LNCAP (cell line): ENCODE results near the gene DYRK1A.

Experiments
- TF ChIP-seq, protein P1 (sequence below): fragments of 450-650 bp; IDR thresholded peaks from 2 replicates; pipeline ENCODE4 v1.5.1; 2017; ENCODE audit warnings: mild to moderate bottlenecking

The DYRK1A gene

DNA sequence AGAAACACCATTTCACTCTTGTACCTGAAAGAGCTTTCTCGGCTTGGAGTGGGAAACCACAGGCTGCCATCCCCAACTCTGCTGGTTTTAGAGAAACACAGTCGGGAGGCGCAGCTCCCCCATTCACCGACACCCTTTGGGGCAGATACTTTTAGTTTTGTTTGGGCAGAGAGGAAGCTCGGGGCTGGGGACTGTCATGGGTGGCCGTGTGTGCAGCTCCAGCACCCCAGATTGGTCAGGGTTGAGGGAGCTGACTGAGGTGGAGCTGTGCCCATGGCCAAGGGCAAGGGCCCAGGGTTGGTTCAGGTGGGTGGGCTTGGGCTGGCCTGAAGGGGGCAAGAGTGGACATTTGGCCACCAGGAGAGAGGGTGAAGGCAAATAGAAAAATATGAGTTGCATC, 163.1 kb downstream of the DYRK1A start:
- TF ChIP-seq, protein P1, sequence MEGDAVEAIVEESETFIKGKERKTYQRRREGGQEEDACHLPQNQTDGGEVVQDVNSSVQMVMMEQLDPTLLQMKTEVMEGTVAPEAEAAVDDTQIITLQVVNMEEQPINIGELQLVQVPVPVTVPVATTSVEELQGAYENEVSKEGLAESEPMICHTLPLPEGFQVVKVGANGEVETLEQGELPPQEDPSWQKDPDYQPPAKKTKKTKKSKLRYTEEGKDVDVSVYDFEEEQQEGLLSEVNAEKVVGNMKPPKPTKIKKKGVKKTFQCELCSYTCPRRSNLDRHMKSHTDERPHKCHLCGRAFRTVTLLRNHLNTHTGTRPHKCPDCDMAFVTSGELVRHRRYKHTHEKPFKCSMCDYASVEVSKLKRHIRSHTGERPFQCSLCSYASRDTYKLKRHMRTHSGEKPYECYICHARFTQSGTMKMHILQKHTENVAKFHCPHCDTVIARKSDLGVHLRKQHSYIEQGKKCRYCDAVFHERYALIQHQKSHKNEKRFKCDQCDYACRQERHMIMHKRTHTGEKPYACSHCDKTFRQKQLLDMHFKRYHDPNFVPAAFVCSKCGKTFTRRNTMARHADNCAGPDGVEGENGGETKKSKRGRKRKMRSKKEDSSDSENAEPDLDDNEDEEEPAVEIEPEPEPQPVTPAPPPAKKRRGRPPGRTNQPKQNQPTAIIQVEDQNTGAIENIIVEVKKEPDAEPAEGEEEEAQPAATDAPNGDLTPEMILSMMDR, result no peak

DNA sequence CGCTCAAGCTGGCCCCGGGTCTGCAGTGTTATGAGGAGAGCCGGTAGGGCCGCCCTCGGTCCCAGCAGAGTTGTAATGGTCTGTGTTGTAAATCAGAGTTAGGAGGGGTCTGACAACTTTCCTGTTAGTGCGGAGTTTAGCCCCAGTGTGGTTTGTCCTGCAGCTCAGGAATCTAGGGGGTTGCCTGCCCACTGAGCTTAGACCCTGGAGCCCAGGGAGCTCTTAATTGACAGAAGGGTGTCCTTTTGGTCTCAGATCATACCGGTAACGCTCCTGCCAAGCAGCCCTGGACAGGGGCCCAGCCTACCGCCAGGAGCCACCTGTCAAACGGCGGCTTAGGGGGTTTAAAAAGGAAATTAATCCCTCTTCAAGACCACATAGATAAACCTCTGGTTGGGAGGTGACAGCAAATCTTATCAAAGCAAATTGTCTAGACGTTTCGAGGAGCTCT, 164.4 kb downstream of the DYRK1A start:
- TF ChIP-seq, protein P1, result no peak

DNA sequence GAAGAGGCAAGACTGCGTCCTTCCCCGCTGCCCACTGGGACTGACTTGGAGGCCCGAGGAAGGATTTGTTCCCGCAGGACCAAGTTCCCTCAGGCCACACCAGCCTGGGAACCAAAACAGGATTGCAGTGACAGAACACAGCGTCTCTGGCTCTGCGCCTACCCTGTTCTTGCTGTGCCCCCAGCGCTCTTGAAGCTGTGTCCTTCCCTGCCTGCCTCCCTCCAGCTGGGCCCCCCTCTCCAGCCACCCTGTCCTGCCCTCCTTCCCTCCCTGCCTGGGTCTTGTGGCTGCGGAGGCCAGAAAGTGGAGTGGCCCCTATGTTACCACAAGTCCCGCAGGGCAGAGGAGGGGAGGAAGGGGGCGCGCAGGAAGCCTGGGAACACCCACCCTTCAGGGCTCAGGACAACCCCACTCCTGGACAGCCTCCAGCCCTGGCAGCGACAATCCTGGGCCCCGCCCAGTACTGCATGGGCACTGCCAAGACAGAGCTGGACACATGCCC, 164.9 kb downstream of the DYRK1A start:
- TF ChIP-seq, protein P1, result no peak

DNA sequence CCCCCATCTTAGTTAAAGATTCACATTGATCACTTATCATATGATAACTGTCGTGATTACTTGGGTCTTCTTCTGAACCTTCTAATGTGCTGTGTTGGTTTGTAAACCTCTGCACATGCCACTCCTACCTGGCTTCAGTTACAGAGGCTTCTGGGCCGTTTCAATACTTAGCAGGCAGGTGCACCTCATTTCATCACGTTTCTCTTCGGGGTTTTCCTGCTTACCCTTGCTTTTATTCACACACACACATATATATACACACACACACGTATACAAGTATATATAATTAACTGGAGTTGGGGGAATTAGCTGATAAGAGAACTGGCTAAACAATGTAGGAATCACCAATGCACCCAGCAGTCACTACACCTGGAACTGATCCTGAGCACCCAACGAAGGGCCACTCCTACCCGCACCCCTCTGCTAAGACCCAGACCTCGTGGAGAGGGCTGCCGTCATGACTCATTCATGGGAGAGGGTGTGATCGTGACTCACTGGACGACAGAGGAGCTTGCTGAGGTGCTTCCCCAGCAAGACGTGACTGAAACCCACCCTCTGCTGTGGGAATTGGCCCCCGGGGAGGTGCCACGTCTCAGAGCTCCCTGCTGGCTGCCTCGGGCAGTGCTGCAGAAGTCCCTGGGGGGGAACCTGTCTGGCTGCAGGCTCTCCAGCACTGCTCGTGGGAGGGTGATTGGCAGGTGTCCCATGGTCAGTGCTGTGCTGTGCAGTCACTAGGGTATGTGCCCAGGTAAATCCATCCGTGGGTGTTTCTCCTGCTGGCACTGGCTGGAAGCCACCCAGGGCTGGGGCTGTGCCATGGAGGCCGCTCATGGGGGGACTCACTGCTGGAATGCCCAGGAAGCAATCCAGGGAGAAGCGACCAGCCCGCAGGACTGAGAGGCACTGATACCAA, 166.6 kb downstream of the DYRK1A start:
- TF ChIP-seq, protein P1, result no peak

DNA sequence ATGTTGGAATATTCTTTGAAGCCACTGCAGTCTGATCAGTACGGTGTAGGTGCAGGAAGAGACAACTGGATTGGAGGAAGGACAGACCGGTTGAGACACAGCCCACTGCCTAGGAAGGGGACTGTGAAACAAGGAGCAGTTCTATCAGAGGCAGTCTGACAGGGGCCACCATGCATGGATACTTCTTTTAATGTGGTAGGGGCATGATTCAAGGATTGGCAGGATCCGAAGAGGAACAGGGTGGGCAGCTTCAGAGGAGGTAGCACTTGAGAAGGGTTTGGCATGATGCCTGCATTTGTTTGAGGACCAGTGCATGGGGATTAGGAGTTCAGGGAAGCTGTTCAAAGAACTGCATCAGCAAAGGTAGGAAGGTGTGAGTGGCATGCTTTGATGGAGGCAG, 167.9 kb downstream of the DYRK1A start:
- TF ChIP-seq, protein P1, result no peak

DNA sequence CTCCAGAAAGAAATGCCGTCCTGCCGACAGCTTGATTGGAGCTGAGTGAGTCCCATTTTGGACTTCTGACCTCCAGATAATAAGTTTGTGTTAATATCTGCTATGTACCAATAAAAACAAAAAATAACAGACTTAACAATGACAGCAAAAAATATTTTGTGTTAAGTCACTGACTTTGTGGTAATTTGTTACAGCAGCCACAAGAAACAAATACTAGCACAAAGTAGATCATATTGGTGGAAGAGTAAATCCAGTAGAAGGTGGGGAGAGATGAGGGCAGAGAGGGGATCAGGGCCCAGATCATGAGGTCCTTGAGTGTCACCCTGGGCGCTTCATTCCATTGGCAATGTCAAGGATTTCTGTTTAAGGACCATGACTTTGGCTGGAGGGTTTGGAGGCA, 168.6 kb downstream of the DYRK1A start:
- TF ChIP-seq, protein P1, result no peak

DNA sequence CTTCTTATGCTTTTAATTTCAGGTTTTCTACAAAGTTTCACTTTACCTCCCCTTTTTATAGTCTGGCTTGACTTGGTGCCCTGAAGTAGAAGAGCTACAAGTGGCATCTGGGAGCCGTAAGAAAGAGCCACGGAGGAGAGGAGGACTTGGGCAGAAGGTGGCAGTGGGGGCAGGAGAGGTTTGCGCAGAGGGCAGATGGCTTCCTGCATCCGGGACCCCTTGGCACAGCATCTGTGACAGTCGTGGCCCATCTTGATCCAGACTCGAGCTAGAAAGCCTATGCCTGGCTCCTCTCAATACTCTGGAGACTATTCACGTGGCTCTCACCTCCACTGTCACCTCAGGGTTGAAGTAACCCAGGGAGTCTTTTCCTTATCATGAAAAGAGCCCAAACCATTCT, 169.1 kb downstream of the DYRK1A start:
- TF ChIP-seq, protein P1, result no peak
